ENCODE data around the gene SCN5A. TPM values are rescaled to one million over a fixed set of nuclear protein-coding genes. Genes with fewer than 3 reads are reported as not detected.

The SCN5A gene
- total and polyA plus RNA-seq, 12 donors, result 0.04 to 2.1 (median 0.33) TPM; not detected in 2

- TF ChIP-seq CTCF (IDR thresholded peaks at IDR 0.05) (no peak), POLR2A (IDR thresholded peaks at IDR 0.05) (no peak)
- Histone ChIP-seq H3K9me3 (replicated peaks in 1 of 3) (no peaks in the 10 kb centered on the region), H3K36me3 (replicated peaks in 1 of 2) (no peaks in the 10 kb centered on the region), H3K4me3 (no peak overlapping the region), H3K27me3 (no peaks in the 10 kb centered on the region), H3K27ac (no peak overlapping the region), H3K4me1 (replicated peaks in 1 of 2) (no peaks in the 10 kb centered on the region)
- 53 to 87% (median 81%) methylated on average over 3 to 5 of the region's 5 CpGs; no CpG with 5 or more reads in 1 of the 4 donors for WGBS, 4 donors
- intact Hi-C loops (cut with DNase I), result no loop called here
- no peak for DNase-seq
Observed at GRCh38 chr3:38617137-38617536, 32.4 kb downstream of the SCN5A start.

GRCh38 chr3:38616658-38617057, 32.8 kb downstream of the SCN5A start:
- H3K4me1 ChIP-seq (replicated peaks in 1 of 2), result no peaks in the 10 kb centered on the region
- no peak for DNase-seq
- no peak overlapping the region for H3K4me3 ChIP-seq
- H3K36me3 ChIP-seq (replicated peaks in 1 of 2), result no peaks in the 10 kb centered on the region
- no peaks in the 10 kb centered on the region for H3K27me3 ChIP-seq
- TF ChIP-seq POLR2A (IDR thresholded peaks at IDR 0.05), result no peak
- no peak for TF ChIP-seq CTCF (IDR thresholded peaks at IDR 0.05)
- intact Hi-C loops (cut with DNase I), result no loop called here
- no peaks in the 10 kb centered on the region for H3K9me3 ChIP-seq (replicated peaks in 1 of 3)
- H3K27ac ChIP-seq, result no peak overlapping the region
- WGBS, 4 donors, result 39 to 70% (median 61%) methylated on average over 2 of the region's 2 CpGs

- no peak for DNase-seq
- intact Hi-C loops (cut with DNase I), result no loop called here
- Histone ChIP-seq H3K9me3 (replicated peaks in 1 of 3) (no peaks in the 10 kb centered on the region), H3K27me3 (no peaks in the 10 kb centered on the region), H3K36me3 (replicated peaks in 1 of 2) (no peaks in the 10 kb centered on the region), H3K27ac (no peak overlapping the region), H3K4me3 (no peak overlapping the region), H3K4me1 (replicated peaks in 1 of 2) (no peaks in the 10 kb centered on the region)
- TF ChIP-seq POLR2A (IDR thresholded peaks at IDR 0.05) (no peak), CTCF (IDR thresholded peaks at IDR 0.05) (no peak)
- WGBS, 4 donors, result 40 to 57% (median 52%) methylated on average over 1 of the region's 1 CpG
Observed at GRCh38 chr3:38616111-38616510, 33.4 kb downstream of the SCN5A start.

GRCh38 chr3:38614651-38615352, 34.7 kb downstream of the SCN5A start:
- intact Hi-C loops (cut with DNase I), result no loop called here
- TF ChIP-seq POLR2A (IDR thresholded peaks at IDR 0.05) (no peak), CTCF (IDR thresholded peaks at IDR 0.05) (no peak)

More at GRCh38 chr3:38614651-38615352, 34.7 kb downstream of the SCN5A start:
- 81 to 90% (median 85%) methylated on average over 6 to 9 of the region's 9 CpGs for WGBS, 4 donors
- Histone ChIP-seq H3K27ac (no peak overlapping the region), H3K4me1 (replicated peaks in 1 of 2) (no peaks in the 10 kb centered on the region), H3K4me3 (no peak overlapping the region), H3K36me3 (replicated peaks in 1 of 2) (no peaks in the 10 kb centered on the region), H3K9me3 (replicated peaks in 1 of 3) (no peaks in the 10 kb centered on the region), H3K27me3 (no peaks in the 10 kb centered on the region)
- DNase-seq, result no peak
